HTERT RPE-1 (cell line): ENCODE data around the gene PLEKHH2.
"Not testable (repeated sequence)": the region's sequence is repeated elsewhere in the genome, so short reads cannot be mapped to it uniquely, and the experiment has no call there.

Experiments used
- in situ Hi-C: fragments of 300-500 bp; cut with MboI; formaldehyde crosslinking; loops from 4 replicates; pipeline ENCODE4 v1.14.3; 2020; ENCODE audit warnings: low sequenced_read_pairs

Gene PLEKHH2

DNA sequence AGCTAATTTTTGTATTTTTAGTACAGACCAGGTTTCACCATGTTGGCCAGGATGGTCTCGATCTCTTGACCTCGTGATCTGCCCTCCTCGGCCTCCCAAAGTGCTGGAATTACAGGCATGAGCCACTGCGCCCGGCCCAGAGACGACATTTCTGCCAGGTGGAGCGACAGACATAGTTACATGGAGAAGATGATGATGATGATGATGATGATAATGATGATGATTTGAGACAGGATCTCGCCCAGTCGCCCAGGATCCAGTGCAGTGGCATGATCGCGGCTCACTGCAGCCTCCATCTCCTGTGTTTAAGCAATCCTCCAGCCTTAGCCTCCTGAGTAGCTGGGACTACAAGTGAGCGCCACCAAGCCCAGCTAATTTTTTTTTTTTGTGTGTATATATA, 907 bp upstream of the PLEKHH2 start:
- in situ Hi-C loops = not testable (repeated sequence)

DNA sequence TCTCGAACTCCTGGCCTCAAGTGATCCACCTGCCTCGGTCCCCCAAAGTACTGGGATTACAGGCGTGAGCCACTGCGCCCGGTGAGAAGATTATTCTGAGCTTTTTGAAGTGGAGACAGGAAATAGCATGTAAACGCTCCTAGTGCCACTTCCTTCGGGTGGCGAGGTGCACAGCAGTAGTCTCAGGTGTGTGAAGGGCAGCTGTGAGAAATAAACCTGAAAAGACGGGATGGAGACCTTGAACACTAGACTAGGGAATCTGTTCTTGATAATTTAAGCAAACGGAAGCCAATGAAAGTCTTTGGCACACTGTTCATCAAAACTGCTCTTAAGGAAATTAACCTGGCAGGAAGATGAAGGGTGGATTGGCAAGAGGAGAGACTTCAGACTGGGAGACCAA, 439 bp upstream of the PLEKHH2 start:
- in situ Hi-C loops = no loop called here

DNA sequence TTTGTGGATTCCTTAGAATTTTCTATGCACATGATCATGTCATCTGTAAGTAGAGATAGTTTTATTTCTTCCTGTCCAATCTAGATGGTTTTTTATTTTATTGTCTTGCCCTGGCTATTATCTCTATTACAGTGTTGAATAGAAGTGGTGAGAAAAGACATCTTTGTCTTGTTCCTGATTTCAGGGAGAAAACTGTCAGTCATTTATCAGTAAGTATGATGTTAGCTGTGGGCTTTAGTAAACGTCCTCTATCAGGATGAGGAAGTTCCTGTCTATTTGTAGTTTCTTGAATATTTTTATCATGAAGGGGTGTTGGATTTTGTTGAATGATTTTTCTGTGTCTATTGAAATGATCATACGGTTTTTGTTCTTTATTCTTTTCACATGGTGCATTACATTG, 5.3 kb downstream of the PLEKHH2 start:
- in situ Hi-C loops = no loop called here

DNA sequence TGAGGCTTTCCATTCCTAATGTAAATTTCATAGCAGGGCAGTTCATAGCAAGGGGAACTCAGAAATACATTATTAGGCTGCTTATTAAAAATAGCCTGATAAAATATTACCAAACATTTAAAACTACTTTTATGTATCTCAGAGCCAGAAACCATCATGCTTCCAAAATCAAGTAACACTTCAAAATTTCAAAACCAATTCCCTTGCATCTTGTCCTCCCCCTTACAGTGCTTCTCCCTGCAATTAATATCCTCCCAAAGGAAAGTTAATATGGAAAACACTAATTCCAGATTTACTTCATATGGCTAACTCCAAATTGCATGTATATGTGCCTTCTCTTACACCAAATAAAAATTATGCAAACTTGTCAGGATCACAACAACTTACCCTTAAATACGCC, 6.6 kb downstream of the PLEKHH2 start:
- in situ Hi-C loops = no loop called here

DNA sequence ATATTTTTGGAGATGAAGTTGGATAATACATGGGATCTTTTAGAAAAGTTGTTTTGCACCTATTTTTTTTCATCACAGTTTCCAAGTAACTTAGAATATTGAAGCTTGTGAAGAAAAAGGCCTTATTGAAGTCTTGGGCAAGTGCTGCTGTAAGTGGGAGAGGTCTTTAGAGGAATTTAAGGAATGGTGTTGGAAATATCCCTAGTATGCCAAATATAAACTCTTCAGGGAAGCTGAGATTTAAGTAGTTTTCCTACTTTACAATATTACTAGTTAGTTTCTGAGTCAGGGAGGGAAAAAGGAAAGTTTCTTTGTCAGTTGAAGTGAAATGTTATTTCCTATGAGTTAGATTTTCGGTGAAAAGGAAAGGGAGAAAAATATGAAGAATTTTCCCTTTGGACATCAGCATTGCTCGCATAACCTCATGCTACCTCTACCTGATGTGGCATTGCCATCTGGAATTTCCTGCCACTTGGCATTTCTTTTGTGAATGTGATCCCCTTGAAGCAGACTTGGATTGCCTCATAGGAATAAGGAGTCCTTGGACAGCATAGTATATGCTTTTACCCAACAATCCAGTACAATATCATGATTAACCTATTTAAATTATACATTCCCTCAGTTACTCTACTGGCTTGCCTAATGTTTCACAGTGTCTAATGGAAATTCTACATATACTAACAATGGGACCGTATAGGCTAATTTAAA, 12.1 kb downstream of the PLEKHH2 start:
- in situ Hi-C loops = no loop called here

DNA sequence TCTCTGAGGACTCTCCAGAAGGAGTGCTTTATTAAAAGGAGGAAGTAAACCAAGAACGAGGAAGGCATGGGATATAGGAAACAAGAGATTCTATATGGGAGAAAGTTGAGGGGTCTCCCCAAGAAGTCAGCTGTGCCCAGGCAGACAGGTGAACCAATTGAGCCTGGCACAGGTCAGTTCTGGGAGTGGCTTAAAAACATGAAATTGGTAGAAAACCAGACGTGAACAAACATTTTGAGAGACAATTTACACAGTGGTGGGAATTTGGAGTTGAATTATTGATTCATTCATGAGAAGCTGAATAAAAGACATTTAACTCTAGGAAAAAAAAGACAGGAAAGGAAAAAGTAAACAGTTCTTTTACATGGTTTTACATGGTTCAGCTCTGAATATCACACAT, 16.4 kb downstream of the PLEKHH2 start:
- in situ Hi-C loops = no loop called here

DNA sequence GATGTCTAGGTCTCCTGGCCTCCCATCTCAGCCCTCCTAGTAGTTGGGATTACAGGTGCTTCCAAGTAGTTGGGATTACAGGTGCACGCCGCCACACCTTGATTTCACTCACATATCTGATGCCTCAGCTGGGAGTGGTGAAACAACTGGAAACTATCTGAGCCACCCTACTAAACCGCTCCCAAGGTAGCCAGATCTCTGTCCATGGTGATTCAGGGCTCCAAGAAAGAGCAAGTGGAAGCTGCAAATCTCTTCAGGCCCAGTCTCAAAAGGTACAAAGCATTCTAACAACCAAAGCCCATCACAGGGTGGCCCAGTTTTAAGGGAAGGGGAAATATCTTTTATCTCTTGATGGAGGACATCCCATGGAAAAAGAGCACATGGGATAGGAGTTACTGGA, 20.2 kb downstream of the PLEKHH2 start:
- in situ Hi-C loops = no loop called here

DNA sequence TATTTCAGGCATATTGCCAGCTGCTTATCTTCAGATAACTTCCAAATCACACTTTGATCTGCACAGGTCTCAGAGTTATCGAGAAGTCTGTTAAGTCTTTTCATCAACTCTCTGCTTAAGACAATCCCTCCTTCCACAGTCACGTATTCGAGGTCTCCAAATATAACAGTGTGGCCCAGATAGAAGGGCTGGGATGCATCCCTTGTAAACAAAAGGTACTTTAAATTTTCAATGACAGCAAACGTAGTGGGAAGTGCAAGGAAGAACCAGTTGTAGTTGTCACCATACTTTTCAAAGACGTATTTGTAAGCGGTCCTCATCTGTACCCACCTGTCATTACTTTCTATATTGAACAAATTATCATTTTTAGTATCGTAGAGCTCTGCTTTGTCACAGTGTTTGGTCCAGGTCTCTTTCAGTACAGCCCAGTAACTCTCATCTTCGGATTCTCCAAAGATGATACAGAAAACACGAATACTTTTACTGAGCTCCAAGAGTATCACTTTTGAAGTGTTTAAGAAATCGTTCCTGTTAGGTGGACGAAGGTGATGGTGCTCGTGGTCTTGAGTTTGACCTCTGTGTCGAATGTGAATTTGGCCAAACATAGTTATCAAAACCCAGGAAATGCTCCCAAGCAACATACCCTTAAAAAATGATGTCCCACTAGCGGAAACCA, 38.7 kb downstream of the PLEKHH2 start:
- in situ Hi-C loops = no loop called here

DNA sequence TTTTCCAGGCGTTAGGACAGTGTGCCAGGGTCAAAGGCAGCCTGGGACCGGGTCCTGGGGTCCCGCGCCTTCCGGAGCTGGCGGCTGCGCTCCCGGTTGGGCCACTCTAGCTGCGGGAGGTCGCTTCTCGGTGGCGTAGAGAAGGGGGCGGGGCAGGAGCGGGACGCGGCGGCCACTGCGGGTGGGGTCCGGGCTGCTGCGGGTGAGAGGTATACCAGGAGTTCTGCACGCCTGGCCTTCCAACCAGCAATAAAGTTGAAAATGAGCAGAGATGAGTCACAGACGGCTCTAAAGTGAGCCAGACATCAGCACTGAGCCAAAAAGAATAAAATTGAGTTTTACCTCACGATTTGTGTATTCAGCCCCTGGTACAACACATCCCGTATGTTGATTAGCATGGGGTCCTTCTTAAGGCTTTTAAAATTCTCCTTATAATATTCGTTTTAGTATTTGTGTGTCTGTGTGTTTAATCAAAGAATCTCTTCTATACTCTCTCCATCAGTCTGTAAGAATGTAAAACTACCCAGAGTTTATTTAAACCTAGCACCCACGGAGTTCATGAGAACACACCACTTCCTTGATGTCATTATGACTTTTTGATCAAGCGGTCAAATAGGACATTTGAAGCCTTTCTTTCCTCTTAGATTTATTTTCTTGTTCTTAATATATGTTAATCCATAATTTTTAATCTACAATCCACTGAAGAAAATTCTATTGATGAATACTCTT, 39.4 kb downstream of the PLEKHH2 start, which contains the start of gene C1GALT1C1L:
Gene C1GALT1C1L (minus strand): TSS at position 108 of the 729 bp plus-strand sequence. CDS start 107 bp downstream, at position 1.
- in situ Hi-C loops = no loop called here

DNA sequence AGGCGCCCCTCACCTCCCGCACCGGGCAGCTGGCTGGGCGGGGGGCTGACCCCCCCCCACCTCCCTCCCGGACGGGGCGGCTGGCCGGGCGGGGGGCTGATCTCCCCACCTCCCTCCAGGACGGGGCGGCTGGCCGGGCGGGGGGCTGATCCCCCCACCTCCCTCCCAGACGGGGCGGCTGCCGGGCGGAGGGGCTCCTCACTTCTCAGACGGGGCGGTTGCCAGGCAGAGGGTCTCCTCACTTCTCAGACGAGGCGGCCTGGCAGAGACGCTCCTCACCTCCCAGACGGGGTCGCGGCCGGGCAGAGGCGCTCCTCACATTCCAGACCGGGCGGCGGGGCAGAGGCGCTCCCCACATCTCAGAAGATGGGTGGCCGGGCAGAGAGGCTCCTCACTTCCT, 40.7 kb downstream of the PLEKHH2 start:
- in situ Hi-C loops = not testable (repeated sequence)

DNA sequence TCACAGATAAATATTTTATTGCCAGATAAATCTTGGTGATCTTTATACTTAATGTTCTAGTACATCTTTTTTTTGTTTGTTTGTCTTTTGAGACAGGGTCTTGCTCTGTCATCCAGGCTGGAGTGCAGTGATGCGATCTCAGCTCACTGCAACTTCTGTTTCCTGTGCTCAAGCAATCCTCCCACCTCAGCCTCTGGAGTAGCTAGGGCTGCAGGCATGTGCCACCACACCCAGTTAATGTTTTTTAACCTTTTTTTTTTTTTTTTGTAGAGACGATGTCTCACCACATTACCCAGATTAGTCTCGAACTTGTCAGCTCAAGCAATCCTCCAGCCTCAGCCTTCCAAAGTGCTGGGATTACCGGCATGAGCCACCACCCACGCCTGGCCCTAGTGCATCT, 48.3 kb downstream of the PLEKHH2 start:
- in situ Hi-C loops = no loop called here

DNA sequence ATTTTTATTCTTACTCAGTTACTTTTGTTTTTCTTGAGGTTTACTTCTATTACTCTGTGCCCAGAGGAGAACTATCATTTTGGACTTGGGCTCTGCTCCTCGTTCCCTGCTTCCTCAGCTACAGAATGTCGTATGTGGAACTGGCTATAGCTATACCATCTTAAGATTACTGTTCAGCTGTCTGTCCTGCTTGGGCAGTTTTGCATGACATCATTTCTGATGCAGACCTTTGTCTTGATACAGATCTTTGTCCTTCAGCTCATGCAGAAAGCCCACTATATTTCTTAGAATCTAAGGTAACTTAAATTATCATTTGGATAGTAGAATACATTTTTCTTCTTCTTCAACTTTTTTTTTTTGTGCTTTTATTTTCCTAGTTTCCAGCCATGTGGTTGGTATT, 52.9 kb downstream of the PLEKHH2 start:
- in situ Hi-C loops = no loop called here

DNA sequence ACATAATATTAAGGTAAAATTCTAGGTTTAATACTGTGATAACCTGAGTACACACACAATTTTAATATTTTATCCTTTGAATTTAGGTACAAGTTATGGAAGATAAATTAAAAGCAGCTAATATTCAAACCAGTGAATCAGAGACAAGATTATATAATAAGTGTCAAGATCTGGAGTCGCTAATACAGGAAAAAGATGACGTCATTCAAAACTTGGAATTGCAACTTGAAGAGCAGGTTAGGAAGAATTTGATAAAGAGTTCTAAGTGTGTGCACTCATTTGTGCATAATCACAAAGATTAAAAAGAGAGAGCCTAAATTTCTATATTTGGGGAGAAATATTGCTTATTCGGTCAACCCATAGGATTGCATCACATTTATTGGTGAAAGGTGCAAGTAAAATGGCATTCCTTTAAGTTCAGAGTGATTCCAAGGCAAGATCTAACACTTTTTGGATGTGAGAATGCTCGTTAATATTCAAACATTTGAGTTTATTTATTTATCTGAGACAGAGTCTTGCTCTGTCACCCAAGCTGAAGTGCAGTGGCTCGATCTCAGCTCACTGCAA, 55.5 kb downstream of the PLEKHH2 start:
- in situ Hi-C loops = no loop called here

DNA sequence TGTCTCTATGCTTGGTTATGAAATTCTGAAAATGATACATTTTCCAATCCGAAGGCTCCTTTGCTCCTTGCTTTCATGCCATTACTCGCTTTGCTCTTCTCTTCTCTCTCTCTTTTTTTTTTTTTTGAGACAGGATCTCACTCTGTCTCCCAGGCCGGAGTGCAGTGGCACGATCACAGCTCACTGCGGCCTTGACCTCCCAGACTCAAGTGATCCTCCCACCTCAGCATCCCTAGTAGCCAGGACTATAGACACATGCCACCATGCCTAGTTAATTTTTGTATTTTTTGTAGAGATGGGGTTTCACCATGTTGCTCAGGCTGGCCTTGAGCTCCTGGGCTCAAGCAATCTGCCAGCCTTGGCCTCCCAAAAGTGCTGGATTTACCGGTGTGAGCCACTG, 61.1 kb downstream of the PLEKHH2 start:
- in situ Hi-C loops = not testable (repeated sequence)

DNA sequence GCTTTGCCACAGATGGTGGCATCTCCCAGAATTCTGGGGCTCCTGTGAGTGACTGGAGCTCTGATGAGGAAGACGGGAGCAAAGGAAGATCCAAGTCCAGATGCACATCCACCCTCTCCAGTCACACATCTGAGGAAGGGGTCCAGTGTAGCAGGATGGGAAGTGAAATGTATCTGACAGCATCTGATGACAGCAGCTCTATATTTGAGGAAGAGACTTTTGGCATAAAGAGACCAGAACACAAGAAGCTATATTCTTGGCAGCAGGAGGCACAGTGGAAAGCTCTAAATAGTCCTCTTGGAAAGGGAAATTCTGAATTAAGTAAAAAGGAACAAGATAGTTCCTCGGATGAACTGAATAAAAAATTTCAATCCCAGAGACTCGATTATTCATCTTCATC, 62.7 kb downstream of the PLEKHH2 start:
- in situ Hi-C loops = no loop called here

DNA sequence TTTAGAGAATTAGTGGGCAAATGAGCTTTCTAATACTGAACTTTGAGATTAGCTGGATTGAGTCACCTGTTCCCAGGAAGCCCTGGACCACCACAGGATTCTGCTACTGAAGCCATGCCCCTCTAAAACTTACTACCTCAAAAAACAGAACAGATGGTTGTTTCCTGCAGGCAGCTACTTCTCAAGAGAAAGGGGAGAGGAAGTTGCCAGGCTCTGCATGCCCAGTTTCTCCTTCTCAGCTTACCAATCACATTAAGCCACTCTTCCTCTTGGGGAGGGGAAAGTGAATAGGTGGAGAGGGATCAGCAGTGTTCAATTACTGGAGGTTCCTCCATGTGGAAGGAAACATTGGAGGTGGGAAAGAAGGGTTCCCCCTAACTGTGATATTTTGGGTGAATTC, 64.1 kb downstream of the PLEKHH2 start:
- in situ Hi-C loops = no loop called here

DNA sequence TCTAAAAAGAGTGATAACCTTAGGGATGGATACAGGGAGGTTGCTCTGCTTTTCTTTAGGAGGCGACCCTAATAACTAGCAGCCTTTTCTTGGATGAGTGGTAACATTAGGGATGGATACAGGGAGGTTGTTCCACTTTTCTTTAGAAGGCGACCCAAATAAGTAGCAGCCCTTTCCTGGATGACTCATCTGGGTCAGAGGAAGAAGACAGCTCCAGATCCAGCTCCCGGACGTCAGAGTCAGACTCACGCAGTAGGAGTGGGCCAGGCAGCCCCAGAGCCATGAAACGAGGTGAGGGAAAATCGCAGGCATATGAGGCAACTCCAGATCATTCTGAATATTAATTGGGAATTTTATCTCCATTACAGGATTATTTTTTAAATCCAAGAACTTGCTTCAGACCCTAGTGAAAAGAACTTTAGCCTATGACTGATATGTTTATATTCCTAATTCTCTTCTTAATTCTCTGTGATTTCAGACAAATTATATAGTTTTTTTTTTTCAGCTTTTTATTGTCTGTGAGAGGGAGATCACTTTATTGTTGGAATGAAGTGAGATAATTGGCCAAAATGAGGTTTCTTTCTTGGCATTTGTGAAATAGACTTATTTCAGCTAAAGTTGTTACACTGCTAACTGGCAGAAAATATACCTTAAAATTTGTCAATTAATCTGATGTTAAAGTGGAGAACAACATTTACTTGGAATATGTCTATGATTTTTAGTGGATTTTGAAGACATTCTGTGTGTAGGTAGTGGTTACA, 70.4 kb downstream of the PLEKHH2 start:
- in situ Hi-C loops = no loop called here

DNA sequence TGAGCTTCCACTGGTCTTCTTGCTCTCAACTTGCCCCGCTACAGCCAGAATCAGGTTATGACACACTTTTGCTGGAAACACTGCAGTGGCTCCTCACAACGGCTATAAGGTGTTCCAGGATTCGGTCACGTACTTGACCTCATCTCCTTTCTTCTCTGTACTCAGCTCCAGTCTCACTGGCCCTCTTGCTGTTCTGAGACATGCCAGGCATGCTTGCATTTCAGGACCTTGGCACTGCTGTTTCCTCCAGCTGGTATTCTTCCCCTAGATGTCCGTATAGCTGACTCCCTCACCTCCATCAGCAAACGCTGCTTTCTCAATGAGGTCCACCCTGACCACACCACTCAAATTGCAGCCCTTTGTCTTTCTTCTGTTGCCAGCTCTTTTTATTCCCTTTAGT, 71.1 kb downstream of the PLEKHH2 start:
- in situ Hi-C loops = no loop called here

DNA sequence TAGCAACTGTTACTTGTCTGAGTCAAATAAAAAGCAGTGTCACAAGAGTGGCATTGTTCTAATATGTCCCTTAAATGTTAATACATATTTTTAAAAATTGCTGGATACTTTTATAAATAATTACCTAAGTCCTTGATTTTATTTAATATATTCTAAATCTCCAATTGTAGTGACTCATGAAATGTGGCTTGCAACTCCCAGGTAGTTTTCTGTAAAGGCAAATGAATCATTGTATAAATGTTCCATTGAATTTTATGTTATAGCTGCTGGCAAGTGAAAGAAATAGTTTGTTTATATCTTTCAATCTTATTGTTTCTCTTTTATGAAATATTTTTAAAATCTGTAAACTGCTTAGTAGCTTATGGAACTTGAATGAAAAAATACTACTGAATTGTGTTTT, 71.8 kb downstream of the PLEKHH2 start:
- in situ Hi-C loops = no loop called here

DNA sequence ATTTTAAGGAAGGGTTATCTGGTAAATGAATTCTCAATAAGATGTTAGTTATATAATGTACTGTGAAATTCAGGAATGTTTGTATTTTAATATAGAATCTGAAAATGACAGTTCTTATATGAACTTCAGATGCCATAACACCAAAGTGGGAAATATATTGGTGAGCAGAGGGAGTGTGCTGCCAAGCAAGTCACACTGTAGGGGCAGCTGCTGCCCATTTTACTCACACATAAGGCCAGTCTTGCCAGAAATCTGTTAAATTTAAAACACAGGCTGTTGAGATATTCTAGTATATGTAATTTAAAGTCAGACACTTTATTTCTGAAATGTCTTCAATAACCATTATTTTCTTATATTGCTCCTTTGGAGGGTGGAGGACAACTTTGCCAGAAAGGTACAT, 73.8 kb downstream of the PLEKHH2 start:
- in situ Hi-C loops = no loop called here

DNA sequence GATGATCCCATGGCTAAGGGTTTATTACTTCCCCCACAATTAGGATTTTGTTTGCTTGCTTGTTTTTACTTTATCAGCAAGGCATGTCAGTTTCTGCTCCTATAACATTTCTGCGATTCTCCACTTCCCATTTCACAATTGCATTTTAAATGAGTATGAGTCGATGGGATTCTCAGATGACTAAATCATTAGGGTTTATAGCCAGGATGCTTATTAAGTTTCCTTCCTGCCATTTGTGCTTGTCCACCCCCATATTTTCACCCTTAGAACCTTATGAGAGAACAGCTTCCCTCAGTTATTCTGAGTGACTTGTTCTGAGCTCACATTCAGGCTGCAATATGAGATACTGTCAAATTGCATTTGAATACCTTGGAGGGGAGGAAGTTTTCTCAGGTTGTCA, 77.1 kb downstream of the PLEKHH2 start:
- in situ Hi-C loops = no loop called here
